Medulla oblongata (tissue), 1 donor: ENCODE measurements around the gene MMP1.
"Not testable (repeated sequence)": the region's sequence is repeated elsewhere in the genome, so short reads cannot be mapped to it uniquely, and the experiment has no call there.

Experiments used
- DNase-seq: peaks from one replicate; pipeline ENCODE4 v3.0.0-alpha.2; 2015; ENCODE audit errors: extremely low spot score

MMP1 gene

GRCh38 chr11:102760344-102761035 is 37.5 kb downstream of the MMP1 start:
- no peak for DNase-seq

DNA sequence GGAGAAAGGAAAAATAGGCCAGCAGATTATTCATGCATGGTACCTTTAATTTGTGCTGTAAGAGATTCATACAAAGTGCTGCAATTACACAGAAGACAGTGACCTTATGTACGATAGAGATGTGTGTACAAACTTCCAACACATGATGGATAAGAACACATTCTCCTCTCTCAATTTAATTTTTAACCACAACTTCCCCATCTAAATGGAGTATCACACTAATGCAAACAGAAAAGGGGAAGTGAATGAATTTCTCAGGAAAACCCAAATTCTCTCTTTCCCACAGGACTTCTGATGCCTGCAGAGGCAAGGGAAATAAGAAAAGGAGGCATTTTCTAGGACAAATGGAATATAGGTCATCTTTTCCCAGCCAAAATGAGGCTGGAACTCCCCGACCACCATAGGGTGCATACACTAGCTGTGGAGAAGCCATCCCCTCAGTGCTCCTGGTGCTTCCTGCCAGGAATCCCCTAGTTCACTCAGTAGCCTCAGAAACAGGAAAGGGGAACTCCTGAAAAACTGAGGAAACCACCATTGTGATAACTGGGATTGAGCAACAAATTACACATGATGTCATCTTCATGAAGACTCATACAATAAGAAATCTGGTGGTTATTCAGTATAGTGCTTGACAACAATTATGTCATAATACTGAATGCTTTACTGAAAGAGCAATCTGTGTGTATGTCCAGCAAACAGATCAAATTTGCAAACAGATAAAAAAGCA is 40.0 kb downstream of the MMP1 start:
- DNase-seq, result peak; percentile 8

- DNase-seq, result no peak
These were observed 44.7 kb downstream of the MMP1 start for GRCh38 chr11:102753267-102753666.

GRCh38 chr11:102751673-102752072 is 46.3 kb downstream of the MMP1 start:
- DNase-seq, result no peak

DNA sequence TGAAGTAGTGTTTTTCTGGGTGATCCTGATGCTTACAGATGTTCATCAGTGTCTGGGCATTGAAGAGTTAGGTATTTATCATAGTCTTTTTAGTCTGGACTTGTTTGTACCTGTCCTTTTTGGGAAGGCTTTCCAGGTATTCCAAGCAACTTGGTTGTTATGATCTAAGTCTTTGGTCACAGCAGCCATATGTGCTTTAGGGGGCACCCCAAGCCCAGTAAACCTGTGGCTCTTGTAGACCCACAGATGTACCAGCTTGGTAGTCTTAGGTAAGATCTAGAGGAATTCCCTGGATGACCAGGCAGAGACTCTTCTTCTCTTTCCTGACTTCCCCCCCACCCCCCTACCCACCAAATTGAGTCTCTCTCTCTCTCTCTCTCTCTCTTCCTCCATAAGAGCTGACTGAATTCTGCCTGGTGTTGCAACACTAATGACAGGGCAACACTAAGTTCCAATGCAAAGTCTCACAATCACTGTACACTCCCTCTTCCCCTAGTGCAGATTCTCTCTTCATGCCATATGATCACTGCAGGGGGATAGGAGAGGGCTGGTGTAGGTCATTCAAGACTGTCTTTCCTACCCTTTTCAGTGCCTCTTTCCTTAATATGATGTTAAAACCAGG is 48.7 kb downstream of the MMP1 start:
- DNase-seq, result no peak

GRCh38 chr11:102746746-102747578 is 51.0 kb downstream of the MMP1 start:
- not testable (repeated sequence) for DNase-seq
